ENCODE data around the gene SDR9C7. TPM values are rescaled to one million over a fixed set of nuclear protein-coding genes. Genes with fewer than 3 reads are reported as not detected.
"Not testable (repeated sequence)": the region's sequence is repeated elsewhere in the genome, so short reads cannot be mapped to it uniquely, and the experiment has no call there.

SDR9C7 gene
- total RNA-seq, 1 experiment from 2014 or later, result not detected

DNA sequence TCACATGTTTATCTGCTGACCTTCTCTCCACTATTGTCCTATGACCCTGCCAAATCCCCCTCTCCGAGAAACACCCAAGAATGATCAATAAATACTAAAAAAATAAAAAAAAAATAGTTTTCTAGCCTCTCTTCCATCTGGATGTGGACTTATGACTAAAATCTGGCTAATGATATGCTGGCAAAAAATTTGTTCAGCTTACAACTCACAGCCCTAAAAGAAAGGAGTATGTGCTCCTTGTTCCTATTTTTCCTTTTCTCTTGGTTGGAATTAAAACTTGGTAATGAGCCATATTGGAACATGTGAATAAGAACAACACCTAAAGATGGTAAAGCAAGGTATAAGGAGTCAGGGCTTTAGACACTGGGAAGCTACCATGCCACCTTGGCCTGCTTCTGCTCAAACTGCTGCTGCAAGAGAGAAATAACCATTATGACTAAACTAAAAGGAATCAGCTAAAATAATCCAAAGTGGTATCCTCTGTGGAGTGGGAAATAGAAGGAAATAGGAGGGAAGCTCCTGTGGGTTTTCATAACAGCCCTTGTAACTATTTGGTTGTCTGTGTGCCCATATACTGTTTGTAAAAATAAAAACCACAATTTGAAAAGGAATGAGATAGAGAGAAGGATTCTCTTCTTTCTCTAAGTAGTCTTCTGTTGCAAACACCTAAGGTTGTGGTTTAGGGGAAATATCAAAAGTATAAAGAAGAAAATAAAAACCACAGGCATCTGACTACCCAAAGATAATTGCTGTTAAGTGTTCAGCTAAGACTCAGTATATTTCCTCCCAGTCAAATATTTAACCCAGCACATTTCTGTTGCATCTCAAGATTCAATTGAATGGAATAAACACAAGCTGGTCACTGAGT lies 53.8 kb downstream of the SDR9C7 start:
- Histone ChIP-seq H3K4me3 (ENCODE audit: low read length) (no peak overlapping the region), H3K79me2 (ENCODE audit: low read length) (no peaks in the 10 kb centered on the region), H3K27me3 (ENCODE audit: low read length) (no peaks in the 10 kb centered on the region), H3K9ac (ENCODE audit: low read length) (no peak overlapping the region), H3K9me3 (ENCODE audit: low read length) (peaks cover 19% of the 10 kb centered on the region; the same call in 1 of the 2 replicates), H3F3A (ENCODE audit: low read length, unreplicated experiment) (no peaks in the 10 kb centered on the region), H4K20me1 (ENCODE audit: low read length) (no peaks in the 10 kb centered on the region), H3K4me2 (ENCODE audit: low read length) (no peak overlapping the region), H3K9me2 (replicated peaks; ENCODE audit: low read length) (no peaks in the 10 kb centered on the region), H3K4me1 (ENCODE audit: insufficient read depth, low read length) (no peaks in the 10 kb centered on the region), H3K36me3 (ENCODE audit: low read depth, low read length) (no peaks in the 10 kb centered on the region), H2AFZ (ENCODE audit: low read length) (no peak overlapping the region), H3K27ac (ENCODE audit: low read length) (no peak overlapping the region)
- no TSS peak for BruUV-seq (replicated peaks)
- CTCF ChIA-PET, result interaction anchor here (0.6 kb wide), 1 partner anchor 203 kb away, joined by 3 read pairs; no protein-coding TSS in a partner anchor
- DNase-seq (no peak), ATAC-seq (no peak)
- intact Hi-C loops (cut with micrococcal nuclease), result no loop called here
- no peak for TF ChIP-seq EZH2 (IDR thresholded peaks at IDR 0.05; ENCODE audit: low read length, unreplicated experiment)
- no peak for TF ChIP-seq EZH2phosphoT487 (IDR thresholded peaks at IDR 0.05; ENCODE audit: borderline replicate concordance, low read length)
- TF ChIP-seq, protein P1, sequence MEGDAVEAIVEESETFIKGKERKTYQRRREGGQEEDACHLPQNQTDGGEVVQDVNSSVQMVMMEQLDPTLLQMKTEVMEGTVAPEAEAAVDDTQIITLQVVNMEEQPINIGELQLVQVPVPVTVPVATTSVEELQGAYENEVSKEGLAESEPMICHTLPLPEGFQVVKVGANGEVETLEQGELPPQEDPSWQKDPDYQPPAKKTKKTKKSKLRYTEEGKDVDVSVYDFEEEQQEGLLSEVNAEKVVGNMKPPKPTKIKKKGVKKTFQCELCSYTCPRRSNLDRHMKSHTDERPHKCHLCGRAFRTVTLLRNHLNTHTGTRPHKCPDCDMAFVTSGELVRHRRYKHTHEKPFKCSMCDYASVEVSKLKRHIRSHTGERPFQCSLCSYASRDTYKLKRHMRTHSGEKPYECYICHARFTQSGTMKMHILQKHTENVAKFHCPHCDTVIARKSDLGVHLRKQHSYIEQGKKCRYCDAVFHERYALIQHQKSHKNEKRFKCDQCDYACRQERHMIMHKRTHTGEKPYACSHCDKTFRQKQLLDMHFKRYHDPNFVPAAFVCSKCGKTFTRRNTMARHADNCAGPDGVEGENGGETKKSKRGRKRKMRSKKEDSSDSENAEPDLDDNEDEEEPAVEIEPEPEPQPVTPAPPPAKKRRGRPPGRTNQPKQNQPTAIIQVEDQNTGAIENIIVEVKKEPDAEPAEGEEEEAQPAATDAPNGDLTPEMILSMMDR (conservative IDR thresholded peaks at IDR 0.05; ENCODE audit: low read depth, low read length), result no peak
- POLR2A ChIA-PET (ENCODE audit: unreplicated experiment), result no interaction called here

DNA sequence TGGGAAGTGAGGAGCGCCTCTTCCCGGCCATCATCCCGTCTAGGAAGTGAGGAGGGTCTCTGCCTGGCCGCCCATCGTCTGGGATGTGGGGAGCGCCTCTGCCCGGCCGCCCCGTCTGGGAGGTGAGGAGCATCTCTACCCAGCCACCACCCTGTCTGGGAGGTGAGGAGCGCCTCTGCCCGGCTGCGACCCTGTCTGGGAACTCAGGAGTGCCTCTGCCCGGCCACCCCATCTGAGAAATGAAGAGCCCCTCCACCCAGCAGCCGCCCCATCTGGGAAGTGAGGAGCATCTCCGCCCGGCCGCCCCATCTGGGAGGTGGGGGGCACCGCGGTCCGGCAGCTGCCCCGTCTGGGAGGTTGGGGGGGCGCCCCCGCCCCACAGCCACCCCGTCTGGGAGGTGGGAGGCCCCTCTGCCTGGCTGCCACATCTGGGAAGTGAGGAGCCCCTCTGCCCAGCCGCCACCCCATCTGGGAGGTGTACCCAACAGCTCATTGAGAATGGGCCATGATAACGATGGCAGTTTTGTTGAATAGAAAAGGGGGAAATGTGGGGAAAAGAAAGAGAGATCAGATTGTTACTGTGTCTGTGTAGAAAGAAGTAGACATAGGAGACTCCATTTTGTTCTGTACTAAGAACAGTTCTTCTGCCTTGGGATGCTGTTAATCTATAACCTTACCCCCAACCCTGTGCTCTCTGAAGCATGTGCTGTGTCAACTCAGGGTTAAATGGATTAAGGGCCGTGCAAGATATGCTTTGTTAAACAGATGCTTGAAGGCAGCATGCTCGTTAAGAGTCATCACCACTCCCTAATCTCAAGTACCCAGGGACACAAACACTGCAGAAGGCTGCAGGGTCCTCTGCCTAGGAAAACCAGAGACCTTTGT lies 54.7 kb downstream of the SDR9C7 start:
- ATAC-seq; H3K4me1 ChIP-seq (ENCODE audit: insufficient read depth, low read length); H3K9me2 ChIP-seq (replicated peaks; ENCODE audit: low read length); BruUV-seq (replicated peaks); H3K27ac ChIP-seq (ENCODE audit: low read length); H3K27me3 ChIP-seq (ENCODE audit: low read length); H3F3A ChIP-seq (ENCODE audit: low read length, unreplicated experiment); intact Hi-C loops (cut with micrococcal nuclease); POLR2A ChIA-PET (ENCODE audit: unreplicated experiment); H3K4me3 ChIP-seq (ENCODE audit: low read length); H3K79me2 ChIP-seq (ENCODE audit: low read length); CTCF ChIA-PET; H2AFZ ChIP-seq (ENCODE audit: low read length); H4K20me1 ChIP-seq (ENCODE audit: low read length); H3K4me2 ChIP-seq (ENCODE audit: low read length); H3K36me3 ChIP-seq (ENCODE audit: low read depth, low read length); DNase-seq; H3K9ac ChIP-seq (ENCODE audit: low read length): not testable (repeated sequence)
- peaks cover 19% of the 10 kb centered on the region; the same call in 1 of the 2 replicates for H3K9me3 ChIP-seq (ENCODE audit: low read length)

DNA sequence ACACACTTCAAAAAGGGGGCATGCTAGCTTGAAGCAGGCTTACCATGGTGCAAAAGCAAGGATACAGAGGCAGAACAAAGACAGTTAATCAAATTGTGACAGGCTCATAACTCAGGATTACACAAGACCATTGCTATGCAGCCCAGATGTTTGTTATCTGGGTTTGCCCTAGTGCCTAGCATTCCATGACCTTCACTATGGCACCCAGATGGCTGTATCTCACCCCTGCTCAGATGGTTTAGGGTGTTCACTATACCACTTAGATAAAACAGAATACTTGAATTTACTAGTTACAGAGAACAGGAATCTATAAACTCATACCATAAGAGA lies 56.2 kb downstream of the SDR9C7 start:
- CTCF ChIA-PET, result no interaction called here
- Histone ChIP-seq H2AFZ (ENCODE audit: low read length) (no peak overlapping the region), H4K20me1 (ENCODE audit: low read length) (no peaks in the 10 kb centered on the region), H3K4me3 (ENCODE audit: low read length) (no peak overlapping the region), H3K27ac (ENCODE audit: low read length) (no peak overlapping the region), H3K27me3 (ENCODE audit: low read length) (no peaks in the 10 kb centered on the region), H3K4me2 (ENCODE audit: low read length) (no peak overlapping the region), H3F3A (ENCODE audit: low read length, unreplicated experiment) (no peaks in the 10 kb centered on the region), H3K4me1 (ENCODE audit: insufficient read depth, low read length) (no peaks in the 10 kb centered on the region), H3K79me2 (ENCODE audit: low read length) (no peaks in the 10 kb centered on the region), H3K9me3 (ENCODE audit: low read length) (peaks cover 10% of the 10 kb centered on the region; the same call in 1 of the 2 replicates), H3K9ac (ENCODE audit: low read length) (no peak overlapping the region), H3K36me3 (ENCODE audit: low read depth, low read length) (no peaks in the 10 kb centered on the region), H3K9me2 (replicated peaks; ENCODE audit: low read length) (no peaks in the 10 kb centered on the region)
- POLR2A ChIA-PET (ENCODE audit: unreplicated experiment), result no interaction called here
- DNase-seq (no peak), ATAC-seq (no peak)
- no peak for TF ChIP-seq EZH2 (IDR thresholded peaks at IDR 0.05; ENCODE audit: low read length, unreplicated experiment)
- no peak for TF ChIP-seq EZH2phosphoT487 (IDR thresholded peaks at IDR 0.05; ENCODE audit: borderline replicate concordance, low read length)
- TF ChIP-seq, protein P1 (conservative IDR thresholded peaks at IDR 0.05; ENCODE audit: low read depth, low read length), result no peak
- no TSS peak for BruUV-seq (replicated peaks)
- intact Hi-C loops (cut with micrococcal nuclease), result no loop called here
